K562 (cell line): Measurements from ENCODE around the gene PTRH1. TPM values are rescaled to one million over a fixed set of nuclear protein-coding genes. Genes with fewer than 3 reads are reported as not detected.

Experiments
- ATAC-seq: fragments of 200-7000 bp; cut with Tn5 transposase; 3 replicates; pipeline ENCODE4 v1.9.1; 2020; ENCODE audit warnings: moderate library complexity
- BruUV-seq: library from RNA; stranded (reverse); fragments of 400-500 nt; replicated peaks from 2 replicates; lab custom pipeline; 2021; lab: Mats Ljungman, UMichigan
- CTCF ChIA-PET: fragments of 300-600 bp; formaldehyde crosslinking; extraction: SDS; loops from one replicate; lab custom pipeline; 2021; ENCODE audit warnings: low intra/inter-chr PET ratio; lab: Yijun Ruan, JAX
- POLR2A ChIA-PET: fragments of 300-600, 350-650 bp; sonication (Branson Sonifier 250); formaldehyde crosslinking; extraction: SDS; loops from one replicate; lab custom pipeline; 2021; ENCODE audit warnings: antibody characterized with exemption, inconsistent platforms; lab: Yijun Ruan, JAX
- DNase-seq, 4 experiments: peaks; one replicate each; pipeline versions ENCODE4 v3.0.0 to v3.0.0-alpha.2; 2011 to 2018; ENCODE audit warnings: low spot score in 3 of 4, mixed read lengths in 3 of 4; ENCODE audit errors: extremely low read depth in 1 of 4
- FAIRE-seq: peaks from 2 replicates; lab custom pipeline; 2011; peaks lifted over from hg19 to GRCh38; lab: Jason Lieb, UNC
- H2AFZ ChIP-seq: 2 replicates; pipeline ENCODE4 v1.6.0; 2011; ENCODE audit warnings: low read depth, low read length, control low read depth, inconsistent platforms
- H3K27ac ChIP-seq: fragments of 200-600 bp; 3 replicates; pipeline ENCODE4 v1.8.0; 2011; ENCODE audit warnings: low read depth, mild to moderate bottlenecking, control low read depth, inconsistent platforms, low read length, moderate library complexity, mixed read lengths; ENCODE audit errors: extremely low read depth
- H3K27me3 ChIP-seq, 2 experiments: fragments of 300-600 bp in 1 of 2; 2 replicates in 1 of 2; 3 replicates in 1 of 2; pipeline versions ENCODE4 v1.6.0 to v1.8.0; 2011; ENCODE audit warnings: inconsistent platforms in 2 of 2, low read length in 2 of 2, mild to moderate bottlenecking in 1 of 2, mixed read lengths in 1 of 2, moderate library complexity in 1 of 2; ENCODE audit not compliant: control insufficient read depth in 2 of 2, insufficient read depth in 2 of 2
- H3K36me3 ChIP-seq: fragments of 300-600 bp; 3 replicates; pipeline ENCODE4 v1.8.0; 2011; ENCODE audit warnings: mild to moderate bottlenecking, low read length, inconsistent platforms; ENCODE audit not compliant: control insufficient read depth, insufficient read depth
- H3K4me1 ChIP-seq, 2 experiments: fragments of 200-600 bp in 1 of 2; replicated peaks in 1 of 2; 2 replicates in 1 of 2; 3 replicates in 1 of 2; pipeline versions ENCODE4 v1.5.1 to v1.8.0; 2011; ENCODE audit warnings: inconsistent platforms in 2 of 2, low read length in 2 of 2, mild to moderate bottlenecking in 1 of 2, mixed read lengths in 1 of 2, moderate library complexity in 1 of 2; ENCODE audit not compliant: control insufficient read depth in 2 of 2, insufficient read depth in 2 of 2
- H3K4me2 ChIP-seq: 2 replicates; pipeline ENCODE4 v1.6.1; 2011; ENCODE audit warnings: low read length, control low read depth, inconsistent platforms, mixed read lengths; ENCODE audit not compliant: insufficient read depth
- H3K4me3 ChIP-seq: fragments of 200-600 bp; sonication (generic), shearing (Covaris generic); 2 replicates; pipeline ENCODE4 v1.5.1; 2016; ENCODE audit warnings: control low read depth, inconsistent platforms
- H3K79me2 ChIP-seq: fragments of 200-600 bp; 3 replicates; pipeline ENCODE4 v1.8.0; 2011; ENCODE audit warnings: low read length, inconsistent platforms; ENCODE audit not compliant: control insufficient read depth, insufficient read depth
- H3K9ac ChIP-seq, 2 experiments: 2 replicates each; pipeline versions ENCODE4 v1.6.0 to v1.6.1; 2011; ENCODE audit warnings: low read depth in 2 of 2, low read length in 2 of 2, control low read depth in 1 of 2, inconsistent platforms in 1 of 2, mild to moderate bottlenecking in 1 of 2, mixed read lengths in 1 of 2; ENCODE audit not compliant: insufficient read depth in 1 of 2
- H3K9me1 ChIP-seq: one replicate; pipeline ENCODE4 v1.6.0; 2011; ENCODE audit warnings: inconsistent platforms, mild to moderate bottlenecking, low read length, moderate library complexity; ENCODE audit not compliant: control insufficient read depth, insufficient read depth
- H3K9me3 ChIP-seq: replicated peaks from 2 replicates; pipeline ENCODE4 v1.5.1; 2011; ENCODE audit warnings: low read depth, low read length, inconsistent platforms; ENCODE audit not compliant: control insufficient read depth, insufficient read depth
- H4K20me1 ChIP-seq: replicated peaks from 2 replicates; pipeline ENCODE4 v1.6.1; 2011; ENCODE audit warnings: low read length, inconsistent platforms, mixed read lengths; ENCODE audit not compliant: control insufficient read depth, insufficient read depth
- MAFG ChIP-seq: fragments of 450-650 bp; conservative IDR thresholded peaks from 2 replicates; pipeline ENCODE4 v1.6.1; 2016; ENCODE audit warnings: missing genetic modification characterization, missing compliant biosample characterization
- MAZ ChIP-seq, 2 experiments: fragments of 450-650 bp in 1 of 2; sonication (generic) in 1 of 2; formaldehyde crosslinking; IDR thresholded peaks in 1 of 2; conservative IDR thresholded peaks in 1 of 2; 2 replicates each; pipeline versions ENCODE4 v1.4.0 to v1.5.0; 2020; ENCODE audit warnings: mild to moderate bottlenecking in 1 of 2, missing genetic modification reagents in 1 of 2
- MYBL2 ChIP-seq, 2 experiments: fragments of 450-650 bp in 1 of 2; sonication (generic) in 1 of 2; formaldehyde crosslinking in 1 of 2; IDR thresholded peaks; 2 replicates each; pipeline versions ENCODE4 v1.6.1 to v1.8.1; 2017 to 2022; ENCODE audit warnings: borderline replicate concordance in 1 of 2, inconsistent platforms in 1 of 2, low read depth in 1 of 2, mild to moderate bottlenecking in 1 of 2, missing genetic modification reagents in 1 of 2, moderate library complexity in 1 of 2
- RAD21 ChIP-seq, 2 experiments: fragments of 250-450 bp in 1 of 2; fragments of 450-650 bp in 1 of 2; sonication (Bioruptor Pico) in 1 of 2; formaldehyde crosslinking in 1 of 2; IDR thresholded peaks in 1 of 2; conservative IDR thresholded peaks in 1 of 2; 2 replicates each; pipeline versions ENCODE4 v1.4.0 to v1.8.0; 2020 to 2022; ENCODE audit warnings: mild to moderate bottlenecking in 2 of 2, moderate library complexity in 1 of 2
- SRSF1 ChIP-seq: fragments of 200-400 bp; formaldehyde crosslinking; IDR thresholded peaks from 2 replicates; pipeline ENCODE4 v1.6.1; 2017; ENCODE audit warnings: mild to moderate bottlenecking, low read depth, low read length, moderate library complexity
- TOE1 ChIP-seq, 2 experiments: fragments of 450-650 bp in 1 of 2; sonication (generic) in 1 of 2; formaldehyde crosslinking in 1 of 2; IDR thresholded peaks; 2 replicates each; pipeline versions ENCODE4 v1.7.1 to v1.8.0; 2016 to 2022; ENCODE audit warnings: borderline replicate concordance in 2 of 2, mild to moderate bottlenecking in 2 of 2, antibody characterized with exemption in 1 of 2, inconsistent platforms in 1 of 2, low read depth in 1 of 2, missing genetic modification reagents in 1 of 2, moderate library complexity in 1 of 2
- ZNF263 ChIP-seq: sonication (generic); formaldehyde crosslinking; IDR thresholded peaks from 2 replicates; pipeline ENCODE4 v1.8.0; 2022; ENCODE audit warnings: mild to moderate bottlenecking, missing genetic modification reagents, borderline replicate concordance
- ZNF280B ChIP-seq: fragments of 250-450 bp; sonication (Bioruptor Pico); IDR thresholded peaks from 2 replicates; pipeline ENCODE4 v1.5.1; 2021; ENCODE audit warnings: mild to moderate bottlenecking
- ZNF395 ChIP-seq: fragments of 200-800 bp; sonication (Bioruptor generic); IDR thresholded peaks from 2 replicates; pipeline ENCODE4 v1.6.1; 2017; ENCODE audit warnings: missing genetic modification characterization, missing compliant biosample characterization
- WGBS: fragments of 100-300 bp; shearing (Covaris generic); methylation state at CpG from one replicate; pipeline ENCODE4 v1.1.6; 2016; ENCODE audit warnings: low coverage, mixed read lengths; ENCODE audit not compliant: insufficient coverage; ENCODE audit errors: missing lambda C conversion rate; 5-methylcytosine and 5-hydroxymethylcytosine counted together
- in situ Hi-C: fragments of 300-500 bp; cut with MboI; formaldehyde crosslinking; loops from 4 replicates; pipeline ENCODE4 v1.15.0; 2018; ENCODE audit warnings: inconsistent platforms, mixed read lengths
- intact Hi-C: fragments of 100-400 bp; cut with micrococcal nuclease; formaldehyde crosslinking; loops from 2 replicates; pipeline ENCODE4 v1.14.2; 2022
- polyA plus RNA-seq, 8 experiments: library from polyadenylated mRNA; depleted of rRNA in 4 of 8; stranded (reverse) in 5 of 8; unstranded in 3 of 8; fragments of >200 nt; fragmentation: Nextera tagmentation in 2 of 8; fragmentation: Illumina TruSeq in 1 of 8; extraction: Ambion mirVana in 2 of 8; extraction: Trizol in 1 of 8; gene quantifications; 2 replicates each; pipeline versions ENCODE4 v1.2.1 to v1.2.3, GENCODE V29; 2011 to 2014; ENCODE audit warnings: inconsistent platforms in 1 of 8, missing spikeins in 1 of 8
- total RNA-seq, 7 experiments: library from RNA; depleted of rRNA in 6 of 7; stranded (reverse); fragments of >200 nt in 6 of 7; fragmentation: Illumina TruSeq in 2 of 7; extraction: Trizol in 2 of 7; gene quantifications; 2 replicates each; pipeline versions ENCODE4 v1.2.1 to v1.2.3, GENCODE V29; 2011 to 2021; ENCODE audit warnings: low replicate concordance in 1 of 7
- TF ChIP-seq, protein P1 (sequence below), 2 experiments: fragments of 450-650 bp; IDR thresholded peaks; 2 replicates each; pipeline ENCODE4 v1.6.1; 2018; ENCODE audit warnings: mild to moderate bottlenecking in 2 of 2, low read depth in 1 of 2; ENCODE audit not compliant: partially characterized antibody in 2 of 2

Gene PTRH1
- total and polyA plus RNA-seq, 9 of the 15 experiments (the other 6 are each of a cell fraction or from before 2014, with no cell fraction given), result 0.63 to 43.1 (median 5.7) TPM

GRCh38 chr9:127751269-127752054 lies 36.0 kb upstream of the PTRH1 start:
- CTCF ChIA-PET, result no interaction called here
- Histone ChIP-seq H3K36me3 (no peaks in the 10 kb centered on the region), H3K79me2 (no peaks in the 10 kb centered on the region), H4K20me1 (peaks cover 23% of the 10 kb centered on the region), H3K27ac (no peak overlapping the region), H3K4me2 (no peak overlapping the region), H2AFZ (no peak overlapping the region), H3K9ac (no peak overlapping the region), H3K9me3 (no peaks in the 10 kb centered on the region), H3K4me3 (no peak overlapping the region), H3K9me1 (no peaks in the 10 kb centered on the region), H3K27me3 (peaks cover 11 to 61% of the 10 kb centered on the region in 2 experiments; a peak in 3 of 5 replicates), H3K4me1 (peaks cover 0 to 25% of the 10 kb centered on the region in 2 experiments; a peak in 2 of 5 replicates)
- peak; percentile 51 to 60 (median 54) for DNase-seq
- ATAC-seq, result peak; percentile 71
- intact Hi-C loops (no loop called here), in situ Hi-C loops (loop anchor here (25.0 kb wide), 1 partner anchor 611 kb away; the partner anchor contains the start of gene URM1)
- FAIRE-seq, result peak; percentile 80
- POLR2A ChIA-PET, result no interaction called here
- 12% methylated on average over 10 of the region's 10 CpGs for WGBS
- BruUV-seq, result no TSS peak
- TF ChIP-seq ZNF280B (CRISPR knock-in tag), result no peak
- 0 out of 4 replicates have a peak, but pooled peaks of 1 of the 2 experiments have one; percentile 20 for TF ChIP-seq MAZ (CRISPR knock-in tag; conservative IDR thresholded peaks at IDR 0.05 in 1 of 2, IDR thresholded peaks at IDR 0.05 in 1 of 2)
- no peak for TF ChIP-seq SRSF1
- TF ChIP-seq TOE1 (IDR thresholded peaks at IDR 0.05; ENCODE audit: borderline replicate concordance), result no peak
- TF ChIP-seq TOE1 (CRISPR knock-in tag; IDR thresholded peaks at IDR 0.05; ENCODE audit: borderline replicate concordance, low read depth), result no peak
- TF ChIP-seq, protein P1, sequence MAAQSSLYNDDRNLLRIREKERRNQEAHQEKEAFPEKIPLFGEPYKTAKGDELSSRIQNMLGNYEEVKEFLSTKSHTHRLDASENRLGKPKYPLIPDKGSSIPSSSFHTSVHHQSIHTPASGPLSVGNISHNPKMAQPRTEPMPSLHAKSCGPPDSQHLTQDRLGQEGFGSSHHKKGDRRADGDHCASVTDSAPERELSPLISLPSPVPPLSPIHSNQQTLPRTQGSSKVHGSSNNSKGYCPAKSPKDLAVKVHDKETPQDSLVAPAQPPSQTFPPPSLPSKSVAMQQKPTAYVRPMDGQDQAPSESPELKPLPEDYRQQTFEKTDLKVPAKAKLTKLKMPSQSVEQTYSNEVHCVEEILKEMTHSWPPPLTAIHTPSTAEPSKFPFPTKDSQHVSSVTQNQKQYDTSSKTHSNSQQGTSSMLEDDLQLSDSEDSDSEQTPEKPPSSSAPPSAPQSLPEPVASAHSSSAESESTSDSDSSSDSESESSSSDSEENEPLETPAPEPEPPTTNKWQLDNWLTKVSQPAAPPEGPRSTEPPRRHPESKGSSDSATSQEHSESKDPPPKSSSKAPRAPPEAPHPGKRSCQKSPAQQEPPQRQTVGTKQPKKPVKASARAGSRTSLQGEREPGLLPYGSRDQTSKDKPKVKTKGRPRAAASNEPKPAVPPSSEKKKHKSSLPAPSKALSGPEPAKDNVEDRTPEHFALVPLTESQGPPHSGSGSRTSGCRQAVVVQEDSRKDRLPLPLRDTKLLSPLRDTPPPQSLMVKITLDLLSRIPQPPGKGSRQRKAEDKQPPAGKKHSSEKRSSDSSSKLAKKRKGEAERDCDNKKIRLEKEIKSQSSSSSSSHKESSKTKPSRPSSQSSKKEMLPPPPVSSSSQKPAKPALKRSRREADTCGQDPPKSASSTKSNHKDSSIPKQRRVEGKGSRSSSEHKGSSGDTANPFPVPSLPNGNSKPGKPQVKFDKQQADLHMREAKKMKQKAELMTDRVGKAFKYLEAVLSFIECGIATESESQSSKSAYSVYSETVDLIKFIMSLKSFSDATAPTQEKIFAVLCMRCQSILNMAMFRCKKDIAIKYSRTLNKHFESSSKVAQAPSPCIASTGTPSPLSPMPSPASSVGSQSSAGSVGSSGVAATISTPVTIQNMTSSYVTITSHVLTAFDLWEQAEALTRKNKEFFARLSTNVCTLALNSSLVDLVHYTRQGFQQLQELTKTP (IDR thresholded peaks at IDR 0.05; ENCODE audit: low read depth in 1 of 2, partially characterized antibody in 2 of 2), result peak in 1 of 2 experiments; percentile 88
- TF ChIP-seq ZNF395, result peak; percentile 58; the same call in 1 of the 2 replicates
- 0 out of 2 replicates have a peak, but pooled peaks have one; percentile 30 for TF ChIP-seq ZNF263 (CRISPR knock-in tag)
- TF ChIP-seq MYBL2 (IDR thresholded peaks at IDR 0.05; ENCODE audit: low read depth), result no peak
- TF ChIP-seq MYBL2 (CRISPR knock-in tag; IDR thresholded peaks at IDR 0.05; ENCODE audit: borderline replicate concordance), result no peak
- no peak for TF ChIP-seq RAD21 (CRISPR knock-in tag; conservative IDR thresholded peaks at IDR 0.05 in 1 of 2, IDR thresholded peaks at IDR 0.05 in 1 of 2)
- no peak for TF ChIP-seq MAFG (tag)
